Measurements from ENCODE around the gene NEURL3. TPM values are rescaled to one million over a fixed set of nuclear protein-coding genes. Genes with fewer than 3 reads are reported as not detected.

Gene NEURL3
- total RNA-seq, 4 donors from 2014 or later: 0.56 TPM; not detected in 3

- DNase-seq (ENCODE audit: low spot score): no peak
- no peak for ATAC-seq (ENCODE audit: low FRiP score)
- TF ChIP-seq, protein P1, sequence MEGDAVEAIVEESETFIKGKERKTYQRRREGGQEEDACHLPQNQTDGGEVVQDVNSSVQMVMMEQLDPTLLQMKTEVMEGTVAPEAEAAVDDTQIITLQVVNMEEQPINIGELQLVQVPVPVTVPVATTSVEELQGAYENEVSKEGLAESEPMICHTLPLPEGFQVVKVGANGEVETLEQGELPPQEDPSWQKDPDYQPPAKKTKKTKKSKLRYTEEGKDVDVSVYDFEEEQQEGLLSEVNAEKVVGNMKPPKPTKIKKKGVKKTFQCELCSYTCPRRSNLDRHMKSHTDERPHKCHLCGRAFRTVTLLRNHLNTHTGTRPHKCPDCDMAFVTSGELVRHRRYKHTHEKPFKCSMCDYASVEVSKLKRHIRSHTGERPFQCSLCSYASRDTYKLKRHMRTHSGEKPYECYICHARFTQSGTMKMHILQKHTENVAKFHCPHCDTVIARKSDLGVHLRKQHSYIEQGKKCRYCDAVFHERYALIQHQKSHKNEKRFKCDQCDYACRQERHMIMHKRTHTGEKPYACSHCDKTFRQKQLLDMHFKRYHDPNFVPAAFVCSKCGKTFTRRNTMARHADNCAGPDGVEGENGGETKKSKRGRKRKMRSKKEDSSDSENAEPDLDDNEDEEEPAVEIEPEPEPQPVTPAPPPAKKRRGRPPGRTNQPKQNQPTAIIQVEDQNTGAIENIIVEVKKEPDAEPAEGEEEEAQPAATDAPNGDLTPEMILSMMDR (IDR thresholded peaks at IDR 0.05): no peak
Measured at GRCh38 chr2:96550787-96551604, 45.8 kb upstream of the NEURL3 start.

DNA sequence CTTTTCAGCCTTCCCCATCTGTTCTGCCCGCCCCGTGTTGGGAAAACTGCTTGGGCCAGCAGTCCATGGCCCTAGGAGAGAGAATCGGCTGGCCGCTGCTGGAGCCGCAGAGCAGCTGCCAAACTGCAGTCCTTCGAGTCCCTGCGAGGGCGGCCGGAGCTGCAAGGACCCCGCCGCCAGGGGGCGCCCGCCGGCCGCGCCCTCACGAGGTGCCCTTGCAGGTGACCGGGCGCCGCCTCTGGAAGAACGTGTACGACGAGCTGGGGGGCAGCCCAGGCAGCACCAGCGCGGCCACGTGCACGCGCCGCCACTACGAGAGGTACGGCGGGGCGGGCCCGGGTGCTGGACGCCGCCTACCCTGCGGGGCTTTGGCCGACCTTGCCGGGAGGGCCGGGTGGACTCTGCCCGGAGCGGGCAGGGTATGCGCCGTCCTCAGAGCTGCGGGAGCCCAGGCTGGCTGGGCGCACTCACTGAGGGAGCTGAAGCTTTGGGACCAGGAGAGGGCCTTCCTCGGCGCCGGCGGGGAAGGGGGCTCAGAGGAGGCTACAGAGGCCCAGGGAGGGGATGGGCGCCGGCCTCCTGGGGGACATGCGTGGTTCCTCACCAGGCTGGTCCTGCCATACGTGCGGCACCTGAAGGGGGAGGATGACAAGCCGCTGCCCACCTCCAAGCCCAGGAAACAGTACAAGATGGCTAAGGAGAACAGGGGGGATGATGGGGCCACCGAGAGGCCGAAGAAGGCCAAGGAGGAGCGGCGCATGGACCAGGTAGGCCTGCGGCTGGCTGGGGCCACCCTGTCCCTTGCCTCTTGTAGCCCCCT lies 45.0 kb upstream of the NEURL3 start:
- DNase-seq (ENCODE audit: low spot score): no peak

DNA sequence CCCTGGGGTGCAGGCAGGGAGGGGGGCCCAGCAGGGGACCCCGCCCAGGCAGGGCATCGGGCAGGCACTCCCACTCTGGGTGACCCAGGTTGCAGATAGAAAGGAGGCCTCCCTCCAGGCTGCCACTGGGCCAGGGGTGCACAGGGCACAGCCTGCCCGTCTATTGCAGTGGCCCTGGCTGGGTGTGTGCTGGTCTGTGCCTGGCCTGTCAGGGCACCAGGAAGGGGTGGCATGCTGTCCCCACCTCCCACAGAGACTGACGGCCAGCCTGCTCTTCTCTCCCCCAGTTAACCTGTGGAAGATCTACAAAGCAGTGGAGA lies 44.3 kb upstream of the NEURL3 start:
- DNase-seq (ENCODE audit: low spot score): no peak
- ATAC-seq (ENCODE audit: low FRiP score): no peak
- TF ChIP-seq, protein P1 (IDR thresholded peaks at IDR 0.05): no peak

More for the DNA sequence above, 45.0 kb upstream of the NEURL3 start:
- TF ChIP-seq, protein P1 (IDR thresholded peaks at IDR 0.05): no peak
- no peak for ATAC-seq (ENCODE audit: low FRiP score)

DNA sequence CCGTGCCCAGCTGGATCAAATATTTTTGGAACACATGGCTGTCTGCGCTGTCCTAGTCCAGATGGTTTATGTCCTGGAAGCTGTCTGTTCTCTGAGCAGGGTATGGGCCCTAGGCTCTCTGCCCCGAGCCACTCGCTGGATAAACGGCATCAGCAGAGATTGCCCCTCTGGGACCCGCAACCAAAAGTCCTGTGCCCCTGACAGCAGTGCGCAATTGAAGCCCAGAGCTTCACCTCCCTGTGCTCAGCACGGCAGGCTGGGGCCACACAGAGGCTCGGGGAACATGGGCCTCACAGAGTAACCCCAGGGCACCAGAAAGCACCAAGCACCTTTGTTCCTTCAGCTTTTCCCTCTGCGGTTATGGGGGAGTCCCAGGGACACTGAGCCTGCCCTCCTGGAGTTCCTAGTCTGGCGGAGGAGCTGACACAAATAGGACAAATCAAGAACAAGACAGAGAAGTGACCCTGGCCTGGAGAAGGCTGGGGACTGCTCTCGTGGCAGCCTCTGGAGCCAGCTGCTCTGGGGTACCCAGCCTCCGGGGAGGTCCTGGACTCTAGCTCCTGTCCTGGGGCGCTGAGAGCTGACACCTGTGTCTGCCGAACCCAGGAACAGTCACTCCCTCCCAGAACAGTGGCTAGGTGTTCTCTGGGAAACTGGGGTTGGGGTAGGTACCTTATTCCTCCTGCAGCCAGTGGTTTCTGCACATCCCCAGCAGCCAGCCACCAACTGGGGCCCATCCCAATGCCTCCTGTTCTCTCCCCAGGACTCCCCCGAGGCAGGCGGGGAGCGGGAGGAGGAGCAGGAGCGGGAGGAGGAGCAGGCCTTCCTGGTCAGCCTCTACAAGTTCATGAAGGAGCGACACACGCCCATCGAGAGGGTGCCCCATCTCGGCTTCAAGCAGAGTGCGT lies 43.7 kb upstream of the NEURL3 start:
- TF ChIP-seq, protein P1 (IDR thresholded peaks at IDR 0.05): no peak
- ATAC-seq (ENCODE audit: low FRiP score) (no peak), DNase-seq (ENCODE audit: low spot score) (no peak)

GRCh38 chr2:96547731-96548171 lies 42.6 kb upstream of the NEURL3 start:
- DNase-seq (ENCODE audit: low spot score) (no peak), ATAC-seq (ENCODE audit: low FRiP score) (no peak)
- TF ChIP-seq, protein P1 (IDR thresholded peaks at IDR 0.05): no peak

GRCh38 chr2:96547203-96547641 lies 42.1 kb upstream of the NEURL3 start:
- TF ChIP-seq, protein P1 (IDR thresholded peaks at IDR 0.05): no peak
- ATAC-seq (ENCODE audit: low FRiP score) (no peak), DNase-seq (ENCODE audit: low spot score) (no peak)
